ENCODE results near the gene ARHGAP25. TPM values are rescaled to one million over a fixed set of nuclear protein-coding genes. Genes with fewer than 3 reads are reported as not detected.

The ARHGAP25 gene
- total RNA-seq, 1 experiment from 2014 or later, result not detected

DNA sequence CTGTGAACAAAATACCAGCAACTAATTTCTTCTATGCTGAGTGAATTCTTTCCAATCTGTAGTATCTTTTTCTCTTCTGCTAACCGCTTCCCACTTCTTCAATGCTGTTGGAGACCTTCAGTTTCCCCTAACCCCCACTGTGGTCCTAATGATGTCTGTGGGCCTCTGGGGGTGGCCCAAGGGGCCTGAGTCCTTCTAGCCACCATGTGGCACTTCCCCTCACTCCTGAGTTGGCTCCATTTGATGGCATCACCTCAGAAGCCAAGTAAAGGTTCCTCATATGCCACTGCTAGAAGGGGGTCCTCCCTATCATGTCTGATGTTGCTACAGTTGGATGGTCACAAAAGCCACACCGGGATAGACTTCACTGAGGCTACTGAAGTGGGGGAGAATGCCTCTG, 37.5 kb downstream of the ARHGAP25 start:
- intact Hi-C loops (cut with micrococcal nuclease; ENCODE audit: unreplicated experiment), result no loop called here
- H3K9me2 ChIP-seq (ENCODE audit: insufficient read depth), result no peaks in the 10 kb centered on the region
- no peaks in the 10 kb centered on the region for H3K36me3 ChIP-seq (ENCODE audit: low read depth)
- H3K27me3 ChIP-seq (ENCODE audit: insufficient read depth, low read depth), result 0 out of 2 replicates have a peak, but pooled peaks cover 3% of the 10 kb centered on the region
- no peaks in the 10 kb centered on the region for H3K79me2 ChIP-seq (ENCODE audit: low read depth)
- no peak for DNase-seq
- POLR2A ChIA-PET (ENCODE audit: unreplicated experiment), result no interaction called here
- H3K27ac ChIP-seq, result no peak overlapping the region
- H3K4me3 ChIP-seq, result no peak overlapping the region
- CTCF ChIA-PET, result no interaction called here
- no peak overlapping the region for H2AFZ ChIP-seq
- H3K9me3 ChIP-seq (ENCODE audit: insufficient read depth, low read depth), result no peaks in the 10 kb centered on the region
- no peaks in the 10 kb centered on the region for H3K4me1 ChIP-seq (replicated peaks; ENCODE audit: insufficient read depth)
- no peak overlapping the region for H3K4me2 ChIP-seq
- no peak for TF ChIP-seq EZH2 (IDR thresholded peaks at IDR 0.05; ENCODE audit: low read depth)
- TF ChIP-seq, protein P1, sequence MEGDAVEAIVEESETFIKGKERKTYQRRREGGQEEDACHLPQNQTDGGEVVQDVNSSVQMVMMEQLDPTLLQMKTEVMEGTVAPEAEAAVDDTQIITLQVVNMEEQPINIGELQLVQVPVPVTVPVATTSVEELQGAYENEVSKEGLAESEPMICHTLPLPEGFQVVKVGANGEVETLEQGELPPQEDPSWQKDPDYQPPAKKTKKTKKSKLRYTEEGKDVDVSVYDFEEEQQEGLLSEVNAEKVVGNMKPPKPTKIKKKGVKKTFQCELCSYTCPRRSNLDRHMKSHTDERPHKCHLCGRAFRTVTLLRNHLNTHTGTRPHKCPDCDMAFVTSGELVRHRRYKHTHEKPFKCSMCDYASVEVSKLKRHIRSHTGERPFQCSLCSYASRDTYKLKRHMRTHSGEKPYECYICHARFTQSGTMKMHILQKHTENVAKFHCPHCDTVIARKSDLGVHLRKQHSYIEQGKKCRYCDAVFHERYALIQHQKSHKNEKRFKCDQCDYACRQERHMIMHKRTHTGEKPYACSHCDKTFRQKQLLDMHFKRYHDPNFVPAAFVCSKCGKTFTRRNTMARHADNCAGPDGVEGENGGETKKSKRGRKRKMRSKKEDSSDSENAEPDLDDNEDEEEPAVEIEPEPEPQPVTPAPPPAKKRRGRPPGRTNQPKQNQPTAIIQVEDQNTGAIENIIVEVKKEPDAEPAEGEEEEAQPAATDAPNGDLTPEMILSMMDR (conservative IDR thresholded peaks at IDR 0.05), result no peak
- BruUV-seq (replicated peaks), result no TSS peak
- H4K20me1 ChIP-seq (ENCODE audit: insufficient read depth), result no peaks in the 10 kb centered on the region
- H3F3A ChIP-seq (ENCODE audit: insufficient read depth, low read depth), result no peaks in the 10 kb centered on the region

DNA sequence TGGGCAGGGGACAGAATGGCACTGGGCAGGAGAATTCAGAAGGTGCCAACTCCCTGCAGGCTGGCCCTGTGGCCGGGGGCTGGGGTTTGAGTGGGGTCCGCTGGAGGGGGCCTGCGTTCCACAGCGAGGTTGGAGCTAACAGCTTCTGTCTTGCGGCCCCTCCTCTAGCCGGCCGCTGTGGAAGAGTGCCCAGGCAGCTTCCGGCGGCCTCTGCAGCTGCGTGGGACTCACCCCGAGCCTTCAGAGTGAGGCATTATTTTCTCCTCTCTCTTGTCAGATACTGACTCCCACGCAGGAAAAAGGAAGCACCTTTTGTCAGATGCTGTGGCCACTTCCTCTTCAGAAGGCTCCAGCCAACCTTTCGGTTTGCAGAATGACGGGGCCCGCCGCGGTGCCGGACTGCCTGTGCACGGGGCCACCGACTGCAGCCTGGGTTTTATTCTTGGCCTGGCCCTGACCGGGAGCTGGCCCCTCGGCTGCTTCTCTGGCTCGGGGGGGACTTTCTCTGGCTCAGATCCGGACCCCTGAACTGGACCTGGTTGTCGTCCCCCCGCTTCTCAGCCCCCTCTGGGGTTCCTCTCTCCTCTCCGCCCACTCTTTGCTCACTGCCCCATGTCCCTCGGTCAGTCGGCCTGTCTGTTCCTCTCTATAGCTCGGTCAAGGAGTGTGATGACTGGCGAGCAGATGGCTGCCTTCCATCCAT, 40.1 kb downstream of the ARHGAP25 start:
- H3K9me2 ChIP-seq (ENCODE audit: insufficient read depth), result no peaks in the 10 kb centered on the region
- no peaks in the 10 kb centered on the region for H3K9me3 ChIP-seq (ENCODE audit: insufficient read depth, low read depth)
- no peak overlapping the region for H2AFZ ChIP-seq
- intact Hi-C loops (cut with micrococcal nuclease; ENCODE audit: unreplicated experiment), result no loop called here
- DNase-seq, result no peak
- ChIA-PET POLR2A (ENCODE audit: unreplicated experiment) (no interaction called here), CTCF (no interaction called here)
- no peaks in the 10 kb centered on the region for H3K4me1 ChIP-seq (replicated peaks; ENCODE audit: insufficient read depth)
- no TSS peak for BruUV-seq (replicated peaks)
- no peak overlapping the region for H3K4me3 ChIP-seq
- no peaks in the 10 kb centered on the region for H3K36me3 ChIP-seq (ENCODE audit: low read depth)
- TF ChIP-seq EZH2 (IDR thresholded peaks at IDR 0.05; ENCODE audit: low read depth), result no peak
- TF ChIP-seq, protein P1 (conservative IDR thresholded peaks at IDR 0.05), result no peak
- H4K20me1 ChIP-seq (ENCODE audit: insufficient read depth), result no peaks in the 10 kb centered on the region
- no peaks in the 10 kb centered on the region for H3K79me2 ChIP-seq (ENCODE audit: low read depth)
- H3K27ac ChIP-seq, result no peak overlapping the region
- H3F3A ChIP-seq (ENCODE audit: insufficient read depth, low read depth), result no peaks in the 10 kb centered on the region
- H3K27me3 ChIP-seq (ENCODE audit: insufficient read depth, low read depth), result 0 out of 2 replicates have a peak, but pooled peaks cover 3% of the 10 kb centered on the region
- no peak overlapping the region for H3K4me2 ChIP-seq

DNA sequence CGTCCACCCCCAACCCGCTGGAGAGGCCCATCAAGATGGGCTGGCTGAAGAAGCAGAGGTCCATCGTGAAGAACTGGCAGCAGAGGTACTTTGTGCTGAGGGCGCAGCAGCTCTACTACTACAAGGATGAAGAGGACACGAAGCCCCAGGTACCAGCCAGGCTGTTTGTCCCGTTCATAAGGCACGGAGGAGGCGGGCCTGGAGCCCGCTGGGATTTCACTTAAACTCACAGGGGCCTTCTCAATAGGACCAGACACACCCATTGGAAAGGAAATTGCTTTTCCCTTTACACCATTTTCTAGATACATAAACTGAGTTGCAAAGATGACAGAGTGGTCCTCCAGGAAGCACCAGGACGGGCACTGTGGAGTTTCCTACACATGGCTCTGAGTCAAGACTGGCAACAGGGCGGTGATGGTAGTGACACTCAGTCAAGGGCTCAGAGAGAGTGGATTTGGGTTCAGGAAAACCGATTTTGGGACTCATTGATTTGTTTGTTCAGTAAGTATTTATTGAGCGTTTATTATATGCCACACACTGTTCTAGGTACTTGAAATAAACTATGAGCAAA, 40.7 kb downstream of the ARHGAP25 start:
- Histone ChIP-seq H3K9me3 (ENCODE audit: insufficient read depth, low read depth) (no peaks in the 10 kb centered on the region), H3K27me3 (ENCODE audit: insufficient read depth, low read depth) (0 out of 2 replicates have a peak, but pooled peaks cover 3% of the 10 kb centered on the region), H3K79me2 (ENCODE audit: low read depth) (no peaks in the 10 kb centered on the region), H3K4me2 (no peak overlapping the region), H2AFZ (no peak overlapping the region), H3K4me3 (no peak overlapping the region), H3F3A (ENCODE audit: insufficient read depth, low read depth) (no peaks in the 10 kb centered on the region), H3K4me1 (replicated peaks; ENCODE audit: insufficient read depth) (no peaks in the 10 kb centered on the region), H3K9me2 (ENCODE audit: insufficient read depth) (no peaks in the 10 kb centered on the region), H3K36me3 (ENCODE audit: low read depth) (no peaks in the 10 kb centered on the region), H4K20me1 (ENCODE audit: insufficient read depth) (no peaks in the 10 kb centered on the region), H3K27ac (no peak overlapping the region)
- POLR2A ChIA-PET (ENCODE audit: unreplicated experiment), result no interaction called here
- no peak for TF ChIP-seq EZH2 (IDR thresholded peaks at IDR 0.05; ENCODE audit: low read depth)
- TF ChIP-seq, protein P1 (conservative IDR thresholded peaks at IDR 0.05), result no peak
- DNase-seq, result no peak
- intact Hi-C loops (cut with micrococcal nuclease; ENCODE audit: unreplicated experiment), result no loop called here
- CTCF ChIA-PET, result no interaction called here
- no TSS peak for BruUV-seq (replicated peaks)

Measured in PC-9 (cell line).